CD4-positive, alpha-beta T cell (primary cell): ENCODE measurements around the gene GPC5. TPM values are rescaled to one million over a fixed set of nuclear protein-coding genes. Genes with fewer than 3 reads are reported as not detected.

Source experiments
- ATAC-seq: fragments of 200-7000 bp; cut with Tn5 transposase; one replicate; pipeline ENCODE4 v1.10.0; 2022; ENCODE audit warnings: mild to moderate bottlenecking; ENCODE audit not compliant: poor library complexity
- CTCF ChIA-PET: fragments of 350-600 bp; sonication (Branson Sonifier 250); formaldehyde crosslinking; loops from one replicate; lab custom pipeline; 2021; ENCODE audit warnings: antibody characterized with exemption, inconsistent platforms; lab: Charles Lee
- POLR2A ChIA-PET: fragments of 350-600 bp; sonication (Branson Sonifier 250); formaldehyde crosslinking; loops from one replicate; lab custom pipeline; 2021; ENCODE audit warnings: antibody characterized with exemption, inconsistent platforms; lab: Charles Lee
- DNase-seq, 14 experiments: peaks; one replicate each; pipeline ENCODE4 v3.0.0-alpha.2; 2013 to 2020; ENCODE audit warnings: mixed read lengths in 2 of 14
- H3K27ac ChIP-seq, 2 donors: one replicate each; pipeline versions ENCODE4 v1.5.1 to v1.7.0; 2013; ENCODE audit warnings: low read length in 2 of 2, low read depth in 1 of 2, mild to moderate bottlenecking in 1 of 2
- H3K27me3 ChIP-seq, 2 experiments: 1 replicate in 1 of 2; 2 replicates in 1 of 2; pipeline versions ENCODE4 v1.6.1 to v1.7.0; 2013; ENCODE audit warnings: low read length in 2 of 2, control low read depth in 1 of 2, mild to moderate bottlenecking in 1 of 2, moderate library complexity in 1 of 2; ENCODE audit not compliant: insufficient read depth in 2 of 2, control insufficient read depth in 1 of 2
- H3K36me3 ChIP-seq: one replicate; pipeline ENCODE4 v1.6.1; 2013; ENCODE audit warnings: low read length, control low read depth; ENCODE audit not compliant: insufficient read depth
- H3K4me1 ChIP-seq: one replicate; pipeline ENCODE4 v1.6.1; 2013; ENCODE audit warnings: low read length, control low read depth; ENCODE audit not compliant: insufficient read depth
- H3K4me3 ChIP-seq: one replicate; pipeline ENCODE4 v1.5.1; 2013; ENCODE audit warnings: mild to moderate bottlenecking, low read length, moderate library complexity
- H3K9me3 ChIP-seq, 2 experiments: 1 replicate in 1 of 2; 2 replicates in 1 of 2; pipeline versions ENCODE4 v1.6.1 to v1.7.0; 2013; ENCODE audit warnings: low read length in 2 of 2, mild to moderate bottlenecking in 2 of 2, control low read depth in 1 of 2, moderate library complexity in 1 of 2; ENCODE audit not compliant: control insufficient read depth in 1 of 2, insufficient read depth in 1 of 2
- H3K27ac Mint-ChIP-seq: one replicate; pipeline ENCODE4 v1.8.0; 2020; ENCODE audit warnings: mixed read lengths
- H3K27me3 Mint-ChIP-seq: one replicate; pipeline ENCODE4 v1.8.0; 2021; ENCODE audit warnings: mixed read lengths
- H3K36me3 Mint-ChIP-seq: one replicate; pipeline ENCODE4 v1.8.0; 2021; ENCODE audit warnings: low read depth, mixed read lengths
- H3K4me1 Mint-ChIP-seq: one replicate; pipeline ENCODE4 v1.8.0; 2021; ENCODE audit warnings: low read depth, mixed read lengths
- H3K4me3 Mint-ChIP-seq: one replicate; pipeline ENCODE4 v1.8.0; 2020; ENCODE audit warnings: mild to moderate bottlenecking, mixed read lengths
- H3K9me3 Mint-ChIP-seq: one replicate; pipeline ENCODE4 v1.8.0; 2020; ENCODE audit warnings: mixed read lengths
- intact Hi-C, 2 experiments: fragments of 100-400 bp; cut with DNase I in 1 of 2; cut with micrococcal nuclease in 1 of 2; formaldehyde crosslinking; loops; one replicate each; pipeline versions ENCODE4 v1.15.1 to v1.9.0; 2023 to 2025; cut with DNase I, micrococcal nuclease
- total RNA-seq, 174 experiments: library from RNA in 2 of 174; stranded (reverse) in 2 of 174; gene quantifications; one replicate each; pipeline ENCODE4 v1.2.3 and lab custom pipeline; 2021 to 2026
- TF ChIP-seq, protein P1 (sequence below): fragments of 200-600 bp; IDR thresholded peaks from one replicate; pipeline ENCODE4 v1.8.0; 2022; ENCODE audit warnings: antibody characterized with exemption, mild to moderate bottlenecking

Gene GPC5
- total RNA-seq, 2 experiments from 2014 or later, result not detected

- no peak overlapping the region for H3K27ac Mint-ChIP-seq
- H3K27me3 Mint-ChIP-seq, result no peaks in the 10 kb centered on the region
- H3K27me3 ChIP-seq, result no peaks in the 10 kb centered on the region
- H3K36me3 ChIP-seq, result no peaks in the 10 kb centered on the region
- DNase-seq (no peak), ATAC-seq (no peak)
- H3K9me3 ChIP-seq, result no peaks in the 10 kb centered on the region
- H3K4me3 Mint-ChIP-seq, result no peak overlapping the region
- CTCF ChIA-PET, result no interaction called here
- POLR2A ChIA-PET, result no interaction called here
- H3K36me3 Mint-ChIP-seq, result no peaks in the 10 kb centered on the region
- no peak overlapping the region for H3K27ac ChIP-seq
- no peaks in the 10 kb centered on the region for H3K4me1 Mint-ChIP-seq
- TF ChIP-seq, protein P1, sequence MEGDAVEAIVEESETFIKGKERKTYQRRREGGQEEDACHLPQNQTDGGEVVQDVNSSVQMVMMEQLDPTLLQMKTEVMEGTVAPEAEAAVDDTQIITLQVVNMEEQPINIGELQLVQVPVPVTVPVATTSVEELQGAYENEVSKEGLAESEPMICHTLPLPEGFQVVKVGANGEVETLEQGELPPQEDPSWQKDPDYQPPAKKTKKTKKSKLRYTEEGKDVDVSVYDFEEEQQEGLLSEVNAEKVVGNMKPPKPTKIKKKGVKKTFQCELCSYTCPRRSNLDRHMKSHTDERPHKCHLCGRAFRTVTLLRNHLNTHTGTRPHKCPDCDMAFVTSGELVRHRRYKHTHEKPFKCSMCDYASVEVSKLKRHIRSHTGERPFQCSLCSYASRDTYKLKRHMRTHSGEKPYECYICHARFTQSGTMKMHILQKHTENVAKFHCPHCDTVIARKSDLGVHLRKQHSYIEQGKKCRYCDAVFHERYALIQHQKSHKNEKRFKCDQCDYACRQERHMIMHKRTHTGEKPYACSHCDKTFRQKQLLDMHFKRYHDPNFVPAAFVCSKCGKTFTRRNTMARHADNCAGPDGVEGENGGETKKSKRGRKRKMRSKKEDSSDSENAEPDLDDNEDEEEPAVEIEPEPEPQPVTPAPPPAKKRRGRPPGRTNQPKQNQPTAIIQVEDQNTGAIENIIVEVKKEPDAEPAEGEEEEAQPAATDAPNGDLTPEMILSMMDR, result no peak
- no peak overlapping the region for H3K4me3 ChIP-seq
- intact Hi-C loops, result no loop called here
- no peaks in the 10 kb centered on the region for H3K4me1 ChIP-seq
- peaks cover 4% of the 10 kb centered on the region for H3K9me3 Mint-ChIP-seq
Observed at GRCh38 chr13:92150606-92151005, 752.2 kb downstream of the GPC5 start.

GRCh38 chr13:92158346-92158745 lies 759.9 kb downstream of the GPC5 start:
- Histone ChIP-seq H3K36me3 (no peaks in the 10 kb centered on the region), H3K4me3 (no peak overlapping the region), H3K4me1 (no peaks in the 10 kb centered on the region), H3K27me3 (no peaks in the 10 kb centered on the region), H3K27ac (no peak overlapping the region), H3K9me3 (no peaks in the 10 kb centered on the region)
- no peak overlapping the region for H3K27ac Mint-ChIP-seq
- no peaks in the 10 kb centered on the region for H3K27me3 Mint-ChIP-seq
- ChIA-PET POLR2A (no interaction called here), CTCF (no interaction called here)
- no peak for ATAC-seq
- H3K36me3 Mint-ChIP-seq, result no peaks in the 10 kb centered on the region
- DNase-seq, result peak in 1 of 14 experiments; percentile 1
- no peaks in the 10 kb centered on the region for H3K4me1 Mint-ChIP-seq
- TF ChIP-seq, protein P1, result no peak
- peaks cover 3% of the 10 kb centered on the region for H3K9me3 Mint-ChIP-seq
- no peak overlapping the region for H3K4me3 Mint-ChIP-seq
- intact Hi-C loops, result no loop called here

DNA sequence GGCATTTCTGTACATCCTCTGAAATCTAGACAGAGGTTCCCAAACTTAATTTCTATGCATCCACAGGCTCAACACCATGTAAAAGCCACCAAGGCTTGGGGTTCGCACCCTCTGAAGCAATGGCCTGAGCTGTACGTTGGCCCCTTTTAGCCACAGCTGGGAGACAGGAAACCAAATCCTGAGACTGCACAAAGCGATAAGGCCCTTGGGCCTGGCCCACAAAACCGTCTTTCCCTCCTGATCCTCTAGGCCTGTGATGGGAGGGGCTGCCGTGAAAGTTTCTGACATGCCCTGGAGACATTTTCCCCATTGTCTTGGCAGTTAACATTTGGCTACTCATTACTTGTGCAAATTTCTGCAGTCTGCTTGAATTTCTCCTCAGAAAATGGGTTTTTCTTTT lies 766.4 kb downstream of the GPC5 start:
- H3K9me3 Mint-ChIP-seq, result no peaks in the 10 kb centered on the region
- CTCF ChIA-PET, result no interaction called here
- no peaks in the 10 kb centered on the region for H3K36me3 Mint-ChIP-seq
- DNase-seq, result no peak
- H3K9me3 ChIP-seq, result no peaks in the 10 kb centered on the region
- no peak overlapping the region for H3K27ac Mint-ChIP-seq
- no peaks in the 10 kb centered on the region for H3K4me1 Mint-ChIP-seq
- no peak for ATAC-seq
- no peak overlapping the region for H3K4me3 ChIP-seq
- no peaks in the 10 kb centered on the region for H3K27me3 ChIP-seq
- POLR2A ChIA-PET, result no interaction called here
- TF ChIP-seq, protein P1, result no peak
- intact Hi-C loops, result no loop called here
- no peaks in the 10 kb centered on the region for H3K4me1 ChIP-seq
- H3K4me3 Mint-ChIP-seq, result no peak overlapping the region
- no peak overlapping the region for H3K27ac ChIP-seq
- no peaks in the 10 kb centered on the region for H3K36me3 ChIP-seq
- H3K27me3 Mint-ChIP-seq, result no peaks in the 10 kb centered on the region
